DOHH2 (cell line): ENCODE results near the gene SLC12A6.
"Not testable (repeated sequence)": the region's sequence is repeated elsewhere in the genome, so short reads cannot be mapped to it uniquely, and the experiment has no call there.

Experiments
- H3F3A ChIP-seq: fragments of 200-600 bp; sonication (generic), shearing (Covaris generic); 2 replicates; pipeline ENCODE4 v1.6.0; 2016; ENCODE audit warnings: antibody characterized with exemption, mild to moderate bottlenecking; ENCODE audit not compliant: control insufficient read depth, insufficient read depth
- H3K27ac ChIP-seq: fragments of 200-600 bp; sonication (generic); 2 replicates; pipeline ENCODE4 v1.5.1; 2014; ENCODE audit warnings: low read depth, mild to moderate bottlenecking, low read length, moderate library complexity
- H3K27me3 ChIP-seq: fragments of 200-600 bp; sonication (generic); 2 replicates; pipeline ENCODE4 v1.6.1; 2014; ENCODE audit warnings: mild to moderate bottlenecking, low read length, mixed read lengths; ENCODE audit not compliant: control insufficient read depth
- H3K36me3 ChIP-seq: fragments of 200-600 bp; sonication (generic); 2 replicates; pipeline ENCODE4 v1.6.1; 2014; ENCODE audit warnings: mild to moderate bottlenecking, low read length, moderate library complexity, mixed read lengths; ENCODE audit not compliant: control insufficient read depth
- H3K4me1 ChIP-seq: fragments of 200-600 bp; sonication (generic); 2 replicates; pipeline ENCODE4 v1.6.1; 2014; ENCODE audit warnings: mild to moderate bottlenecking, low read length, mixed read lengths; ENCODE audit not compliant: control insufficient read depth
- H3K4me2 ChIP-seq: fragments of 200-600 bp; sonication (generic); 2 replicates; pipeline ENCODE4 v1.6.0; 2014; ENCODE audit warnings: mild to moderate bottlenecking, low read length, moderate library complexity
- H3K4me3 ChIP-seq: fragments of 200-600 bp; sonication (generic); 2 replicates; pipeline ENCODE4 v1.5.1; 2014; ENCODE audit warnings: mild to moderate bottlenecking, low read length, mixed read lengths
- H3K79me2 ChIP-seq: fragments of 200-600 bp; sonication (generic); 2 replicates; pipeline ENCODE4 v1.6.1; 2014; ENCODE audit warnings: mild to moderate bottlenecking, low read length, mixed read lengths; ENCODE audit not compliant: control insufficient read depth
- H3K9me2 ChIP-seq: fragments of 200-600 bp; sonication (generic); replicated peaks from 2 replicates; pipeline ENCODE4 v1.6.1; 2014; ENCODE audit warnings: mild to moderate bottlenecking, low read length, mixed read lengths; ENCODE audit not compliant: control insufficient read depth
- H3K9me3 ChIP-seq: fragments of 200-600 bp; sonication (generic); 2 replicates; pipeline ENCODE4 v1.6.1; 2014; ENCODE audit warnings: antibody characterized with exemption, low read length, mixed read lengths; ENCODE audit not compliant: control insufficient read depth, insufficient read depth
- H4K20me1 ChIP-seq: fragments of 200-600 bp; sonication (generic); 2 replicates; pipeline ENCODE4 v1.6.0; 2014; ENCODE audit warnings: low read depth, mild to moderate bottlenecking, antibody characterized with exemption, low read length, moderate library complexity; ENCODE audit not compliant: control insufficient read depth, insufficient read depth
- CTCF ChIP-seq: fragments of 200-600 bp; sonication (generic); IDR thresholded peaks from one replicate; pipeline ENCODE4 v1.5.1; 2014; ENCODE audit warnings: antibody characterized with exemption, mild to moderate bottlenecking, low read depth, low read length; ENCODE audit not compliant: poor library complexity, severe bottlenecking
- EZH2phosphoT487 ChIP-seq: fragments of 200-600 bp; sonication (generic); IDR thresholded peaks from 2 replicates; pipeline ENCODE4 v1.6.1; 2017; ENCODE audit warnings: borderline replicate concordance, mild to moderate bottlenecking, antibody characterized with exemption, low read length, moderate library complexity, mixed read lengths

The SLC12A6 gene

GRCh38 chr15:34203305-34203704, 134.3 kb downstream of the SLC12A6 start:
- H3K79me2 ChIP-seq = peaks cover 94% of the 10 kb centered on the region
- H3K4me2 ChIP-seq = no peak overlapping the region
- H4K20me1 ChIP-seq = no peaks in the 10 kb centered on the region
- H3K4me1 ChIP-seq = peaks cover 3% of the 10 kb centered on the region
- H3K9me3 ChIP-seq = no peaks in the 10 kb centered on the region
- H3K4me3 ChIP-seq = no peak overlapping the region
- H3K36me3 ChIP-seq = peaks cover 14% of the 10 kb centered on the region
- no peaks in the 10 kb centered on the region for H3K9me2 ChIP-seq
- H3K27ac ChIP-seq = no peak overlapping the region
- TF ChIP-seq EZH2phosphoT487 (no peak), CTCF (no peak)
- H3F3A ChIP-seq = no peaks in the 10 kb centered on the region
- no peaks in the 10 kb centered on the region for H3K27me3 ChIP-seq

- H3K4me2 ChIP-seq, H4K20me1 ChIP-seq, H3K9me3 ChIP-seq, H3F3A ChIP-seq, H3K27me3 ChIP-seq, H3K36me3 ChIP-seq, H3K4me3 ChIP-seq, H3K27ac ChIP-seq, H3K9me2 ChIP-seq: not testable (repeated sequence)
- Histone ChIP-seq H3K4me1 (peaks cover 23% of the 10 kb centered on the region), H3K79me2 (peaks cover 84% of the 10 kb centered on the region)
Measured at GRCh38 chr15:34193272-34193671, 144.3 kb downstream of the SLC12A6 start.

GRCh38 chr15:34188711-34189110, 148.9 kb downstream of the SLC12A6 start:
- Histone ChIP-seq H3K9me2 (no peaks in the 10 kb centered on the region), H3K4me3 (no peak overlapping the region), H3F3A (peaks cover 9% of the 10 kb centered on the region; the same call in 1 of the 2 replicates), H3K4me1 (peaks cover 23% of the 10 kb centered on the region), H3K9me3 (no peaks in the 10 kb centered on the region), H4K20me1 (peaks cover 6% of the 10 kb centered on the region; the same call in 1 of the 2 replicates), H3K27me3 (no peaks in the 10 kb centered on the region), H3K4me2 (no peak overlapping the region), H3K36me3 (peaks cover 3% of the 10 kb centered on the region; the same call in 1 of the 2 replicates), H3K27ac (no peak overlapping the region), H3K79me2 (peaks cover 86% of the 10 kb centered on the region)
- TF ChIP-seq CTCF = no peak
- no peak for TF ChIP-seq EZH2phosphoT487

GRCh38 chr15:34185666-34186065, 151.9 kb downstream of the SLC12A6 start:
- Histone ChIP-seq H4K20me1 (peaks cover 4% of the 10 kb centered on the region; the same call in 1 of the 2 replicates), H3K4me3 (no peak overlapping the region)

More at GRCh38 chr15:34185666-34186065, 151.9 kb downstream of the SLC12A6 start:
- H3F3A ChIP-seq = peaks cover 6% of the 10 kb centered on the region; the same call in 1 of the 2 replicates
- TF ChIP-seq CTCF (no peak), EZH2phosphoT487 (no peak)
- no peaks in the 10 kb centered on the region for H3K9me3 ChIP-seq
- H3K27me3 ChIP-seq = no peaks in the 10 kb centered on the region
- H3K9me2 ChIP-seq = no peaks in the 10 kb centered on the region
- no peak overlapping the region for H3K4me2 ChIP-seq
- peaks cover 75% of the 10 kb centered on the region for H3K79me2 ChIP-seq
- no peak overlapping the region for H3K27ac ChIP-seq
- peaks cover 3% of the 10 kb centered on the region; the same call in 1 of the 2 replicates for H3K36me3 ChIP-seq
- H3K4me1 ChIP-seq = peaks cover 15% of the 10 kb centered on the region
